Uterus (tissue), 4 donors: ENCODE measurements around the gene TMEM141. TPM values are rescaled to one million over a fixed set of nuclear protein-coding genes. Genes with fewer than 3 reads are reported as not detected.
"Not testable (repeated sequence)": the region's sequence is repeated elsewhere in the genome, so short reads cannot be mapped to it uniquely, and the experiment has no call there.

Experiments
- DNase-seq, 2 donors: peaks; one replicate each; pipeline ENCODE4 v3.0.0-alpha.2; 2019 to 2020
- H3K27ac ChIP-seq, 2 donors: fragments of 200-600 bp; sonication (generic); 1 replicate in 1 of 2; 2 replicates in 1 of 2; pipeline ENCODE4 v1.5.1; 2016 to 2018
- H3K27me3 ChIP-seq, 2 donors: fragments of 200-600 bp; sonication (generic); one replicate each; pipeline ENCODE4 v1.5.1; 2018 to 2019; ENCODE audit warnings: control low read depth in 1 of 2
- H3K36me3 ChIP-seq, 2 donors: fragments of 200-600 bp; sonication (generic); one replicate each; pipeline ENCODE4 v1.5.1; 2019; ENCODE audit warnings: control low read depth in 1 of 2
- H3K4me1 ChIP-seq, 2 donors: fragments of 200-600 bp; sonication (generic); one replicate each; pipeline ENCODE4 v1.5.1; 2018 to 2019; ENCODE audit warnings: control low read depth in 1 of 2
- H3K4me3 ChIP-seq, 2 donors: fragments of 200-600 bp; sonication (generic); 1 replicate in 1 of 2; 2 replicates in 1 of 2; pipeline ENCODE4 v1.5.1; 2018 to 2019; ENCODE audit warnings: mild to moderate bottlenecking in 1 of 2
- H3K9me3 ChIP-seq, 2 donors: fragments of 200-600 bp; sonication (generic); one replicate each; pipeline ENCODE4 v1.5.1; 2019; ENCODE audit warnings: control low read depth in 1 of 2
- CTCF ChIP-seq, 4 experiments: fragments of 200-600 bp in 2 of 4; fragments of 450-650 bp in 2 of 4; sonication (generic) in 2 of 4; IDR thresholded peaks; one replicate each; pipeline ENCODE4 v1.5.1; 2016 to 2019; ENCODE audit warnings: antibody characterized with exemption in 4 of 4, mild to moderate bottlenecking in 2 of 4, moderate library complexity in 1 of 4
- POLR2A ChIP-seq, 2 donors: fragments of 450-650 bp; IDR thresholded peaks; one replicate each; pipeline ENCODE4 v1.6.1; 2016; ENCODE audit warnings: antibody characterized with exemption in 2 of 2, mild to moderate bottlenecking in 1 of 2, moderate library complexity in 1 of 2
- intact Hi-C: fragments of 100-400 bp; cut with DNase I; formaldehyde crosslinking; loops from one replicate; pipeline ENCODE4 v1.15.1; 2023; ENCODE audit warnings: low total_unique reads
- total RNA-seq, 4 donors: library from RNA; depleted of rRNA in 3 of 4; stranded (reverse); fragments of >200 nt in 3 of 4; gene quantifications; one replicate each; pipeline versions ENCODE4 v1.1.0 to v1.2.4, GENCODE V29; 2014 to 2023
- donor health status: DM: yes; HTN: yes; CAD: no.

Gene TMEM141
- total RNA-seq, 4 donors from 2014 or later, result 3.5 to 48.9 (median 32.0) TPM

GRCh38 chr9:136763649-136764035 lies 27.5 kb upstream of the TMEM141 start:
- intact Hi-C loops, result no loop called here

DNA sequence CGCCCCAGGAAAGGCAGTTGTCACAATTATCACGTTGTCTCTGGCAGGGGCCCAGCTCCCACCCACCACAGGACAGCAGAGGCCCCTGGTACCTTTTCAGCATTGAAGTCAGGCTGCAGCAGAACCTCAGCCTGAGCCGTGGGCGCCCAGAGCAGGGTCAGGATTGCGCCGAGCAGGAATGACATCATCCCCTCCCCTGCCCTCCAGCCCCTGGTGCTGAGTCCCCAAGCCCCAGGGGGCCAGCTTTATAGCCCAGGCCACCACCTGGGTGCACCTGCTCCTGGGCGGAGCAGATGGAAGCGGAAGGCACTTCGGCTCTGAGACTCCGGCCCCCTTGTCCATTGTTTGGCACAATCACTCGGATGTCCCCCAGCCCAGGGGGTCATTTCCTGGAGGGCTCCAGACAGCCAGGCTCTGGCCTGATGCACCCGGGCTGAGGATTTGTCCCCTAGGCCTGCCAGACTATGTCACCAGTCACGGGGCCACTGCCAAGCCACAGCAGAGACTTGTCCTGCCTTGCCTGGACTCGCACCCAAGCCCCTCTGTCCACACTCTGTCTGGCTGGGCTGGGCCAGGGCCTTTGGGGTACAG lies 26.7 kb upstream of the TMEM141 start, which contains the start of gene LCN15:
Gene LCN15, minus strand, starts transcription at position 218 of the 591 bp plus-strand sequence. Its CDS starts 30 bp downstream, at position 188.
- Histone ChIP-seq H3K4me1 (no peaks in the 10 kb centered on the region), H3K27me3 (no peaks in the 10 kb centered on the region), H3K9me3 (no peaks in the 10 kb centered on the region), H3K27ac (no peak within 1 kb of the TSS), H3K4me3 (no peak within 1 kb of the TSS), H3K36me3 (no peaks in the 10 kb centered on the region)
- intact Hi-C loops, result no loop called here
- no peak for DNase-seq
- TF ChIP-seq CTCF (IDR thresholded peaks at IDR 0.05) (no peak), POLR2A (IDR thresholded peaks at IDR 0.05) (no peak)

More at GRCh38 chr9:136763649-136764035, 27.5 kb upstream of the TMEM141 start:
- no peaks in the 10 kb centered on the region for H3K27me3 ChIP-seq
- no peak for DNase-seq
- no peak overlapping the region for H3K27ac ChIP-seq
- H3K4me3 ChIP-seq, result no peak overlapping the region
- no peaks in the 10 kb centered on the region for H3K9me3 ChIP-seq
- H3K4me1 ChIP-seq, result no peaks in the 10 kb centered on the region
- TF ChIP-seq POLR2A (IDR thresholded peaks at IDR 0.05), result no peak
- no peak for TF ChIP-seq CTCF (IDR thresholded peaks at IDR 0.05)
- H3K36me3 ChIP-seq, result no peaks in the 10 kb centered on the region

DNA sequence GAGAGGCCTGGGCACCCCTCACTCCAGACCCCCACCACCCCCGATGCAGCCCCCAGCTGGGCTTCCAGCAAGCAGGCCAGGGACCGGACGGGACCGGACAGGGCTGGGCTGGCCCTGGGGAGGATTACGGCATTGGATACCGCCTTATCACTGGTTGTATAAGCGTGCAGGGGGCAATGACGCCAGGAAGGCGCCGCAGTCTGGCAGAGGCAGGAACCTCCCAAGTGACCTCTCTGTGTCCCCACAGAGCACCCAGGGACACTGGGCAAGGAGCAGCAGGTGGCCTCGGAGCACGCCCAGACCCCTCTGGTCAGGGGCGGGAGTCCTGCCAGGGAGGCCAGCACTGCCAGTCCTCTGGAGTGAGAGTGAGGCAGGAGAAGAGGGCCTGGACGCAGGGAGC lies 26.1 kb upstream of the TMEM141 start:
- Histone ChIP-seq H3K36me3 (no peaks in the 10 kb centered on the region), H3K27me3 (no peaks in the 10 kb centered on the region)
- DNase-seq, result no peak

GRCh38 chr9:136765745-136766409 lies 25.3 kb upstream of the TMEM141 start:
- H3K4me3 ChIP-seq, H3K4me1 ChIP-seq, H3K27me3 ChIP-seq, H3K27ac ChIP-seq, DNase-seq, H3K9me3 ChIP-seq, H3K36me3 ChIP-seq, intact Hi-C loops: not testable (repeated sequence)

More for the DNA sequence above, 26.1 kb upstream of the TMEM141 start:
- Histone ChIP-seq H3K4me3 (no peak overlapping the region), H3K9me3 (no peaks in the 10 kb centered on the region), H3K27ac (no peak overlapping the region), H3K4me1 (no peaks in the 10 kb centered on the region)
- intact Hi-C loops, result no loop called here
- TF ChIP-seq POLR2A (IDR thresholded peaks at IDR 0.05) (no peak), CTCF (IDR thresholded peaks at IDR 0.05) (no peak)

GRCh38 chr9:136766410-136767120 lies 24.6 kb upstream of the TMEM141 start:
- H3K9me3 ChIP-seq, H3K4me1 ChIP-seq, intact Hi-C loops, H3K4me3 ChIP-seq, H3K27ac ChIP-seq, H3K27me3 ChIP-seq, H3K36me3 ChIP-seq: not testable (repeated sequence)
- peak; percentile 52 to 59 for DNase-seq
- peak in 1 of 4 experiments; percentile 14 for TF ChIP-seq CTCF (IDR thresholded peaks at IDR 0.05)
